Body of pancreas (tissue), 4 donors: ENCODE results near the gene HDAC11. TPM values are rescaled to one million over a fixed set of nuclear protein-coding genes. Genes with fewer than 3 reads are reported as not detected.

Experiments
- ATAC-seq: fragments of 150-250 bp; one replicate; pipeline ENCODE4 v1.9.1; 2016
- DNase-seq, 4 donors: peaks; one replicate each; pipeline ENCODE4 v3.0.0-alpha.2; 2019
- H3K27ac ChIP-seq, 4 donors: fragments of 200-600 bp; sonication (generic); 1 replicate in 3 of 4; 2 replicates in 1 of 4; pipeline versions ENCODE4 v1.5.1 to v1.6.1; 2016 to 2019; ENCODE audit warnings: mild to moderate bottlenecking in 1 of 4, mixed read lengths in 1 of 4, moderate library complexity in 1 of 4
- H3K27me3 ChIP-seq, 2 donors: fragments of 200-600 bp; sonication (generic); one replicate each; pipeline ENCODE4 v1.6.0; 2016; ENCODE audit warnings: mild to moderate bottlenecking in 1 of 2
- H3K36me3 ChIP-seq, 2 donors: fragments of 200-600 bp; sonication (generic); replicated peaks in 1 of 2; 2 replicates each; pipeline ENCODE4 v1.5.1; 2016; ENCODE audit warnings: low read depth in 2 of 2; ENCODE audit not compliant: insufficient read depth in 1 of 2
- H3K4me1 ChIP-seq: fragments of 200-600 bp; sonication (generic); one replicate; pipeline ENCODE4 v1.6.0; 2016
- H3K4me3 ChIP-seq, 2 donors: fragments of 200-600 bp; sonication (generic); 1 replicate in 1 of 2; 2 replicates in 1 of 2; pipeline ENCODE4 v1.5.1; 2016 to 2019
- H3K9me3 ChIP-seq, 3 donors: fragments of 200-600 bp; sonication (generic); 1 replicate in 2 of 3; 2 replicates in 1 of 3; pipeline ENCODE4 v1.5.1; 2016
- CTCF ChIP-seq, 7 experiments: fragments of 450-650 bp in 4 of 7; fragments of 200-600 bp in 3 of 7; sonication (generic) in 3 of 7; IDR thresholded peaks; one replicate each; pipeline ENCODE4 v1.5.1; 2016 to 2019; ENCODE audit warnings: antibody characterized with exemption in 7 of 7
- POLR2A ChIP-seq, 3 donors: fragments of 450-650 bp; IDR thresholded peaks; one replicate each; pipeline ENCODE4 v1.6.1; 2016; ENCODE audit warnings: antibody characterized with exemption in 3 of 3, mild to moderate bottlenecking in 2 of 3
- WGBS, 2 donors: methylation state at CpG; one replicate each; pipeline ENCODE4 v1.1.5; 2017; 5-methylcytosine and 5-hydroxymethylcytosine counted together
- intact Hi-C: fragments of 100-400 bp; cut with DNase I; formaldehyde crosslinking; loops from one replicate; pipeline ENCODE4 v1.15.1; 2023
- total RNA-seq, 2 donors: library from RNA; depleted of rRNA; stranded (reverse); fragments of >200 nt; gene quantifications; one replicate each; pipeline ENCODE4 v1.1.0, GENCODE V29; 2016

The HDAC11 gene
- total RNA-seq, 2 donors from 2014 or later: 13.8 to 45.4 TPM

- Histone ChIP-seq H3K9me3 (no peaks in the 10 kb centered on the region), H3K27ac (no peak overlapping the region), H3K4me3 (no peak overlapping the region), H3K27me3 (no peaks in the 10 kb centered on the region), H3K4me1 (no peaks in the 10 kb centered on the region), H3K36me3 (no peaks in the 10 kb centered on the region)
- DNase-seq (no peak), ATAC-seq (no peak)
- intact Hi-C loops: no loop called here
- TF ChIP-seq CTCF (IDR thresholded peaks at IDR 0.05) (no peak), POLR2A (IDR thresholded peaks at IDR 0.05) (no peak)
- 92 to 100% methylated on average over 1 of the region's 1 CpG for WGBS, 2 donors
Measured at GRCh38 chr3:13506239-13506638, 26.1 kb downstream of the HDAC11 start.

GRCh38 chr3:13506680-13507079 lies 26.6 kb downstream of the HDAC11 start:
- Histone ChIP-seq H3K9me3 (no peaks in the 10 kb centered on the region), H3K36me3 (no peaks in the 10 kb centered on the region), H3K27ac (no peak overlapping the region), H3K27me3 (no peaks in the 10 kb centered on the region), H3K4me3 (no peak overlapping the region), H3K4me1 (no peaks in the 10 kb centered on the region)
- WGBS, 2 donors: 62 to 77% methylated on average over 4 of the region's 4 CpGs
- TF ChIP-seq POLR2A (IDR thresholded peaks at IDR 0.05): no peak
- intact Hi-C loops: no loop called here
- DNase-seq (peak in 1 of 4 donors; percentile 10), ATAC-seq (no peak)

- WGBS, 2 donors: 64 to 79% methylated on average over 2 to 3 of the region's 3 CpGs
- no peaks in the 10 kb centered on the region for H3K36me3 ChIP-seq
- DNase-seq (no peak), ATAC-seq (no peak)
- H3K27ac ChIP-seq: no peak overlapping the region
- no peak for TF ChIP-seq CTCF (IDR thresholded peaks at IDR 0.05)
- TF ChIP-seq POLR2A (IDR thresholded peaks at IDR 0.05): no peak
- no peaks in the 10 kb centered on the region for H3K9me3 ChIP-seq
- no peak overlapping the region for H3K4me3 ChIP-seq
- H3K4me1 ChIP-seq: no peaks in the 10 kb centered on the region
- H3K27me3 ChIP-seq: no peaks in the 10 kb centered on the region
- intact Hi-C loops: no loop called here
Measured at GRCh38 chr3:13507247-13507569, 27.1 kb downstream of the HDAC11 start.

GRCh38 chr3:13507570-13508339 lies 27.6 kb downstream of the HDAC11 start:
- no peak overlapping the region for H3K27ac ChIP-seq
- no peak overlapping the region for H3K4me3 ChIP-seq
- no peaks in the 10 kb centered on the region for H3K36me3 ChIP-seq
- ATAC-seq (no peak), DNase-seq (peak in 1 of 4 donors; percentile 31)
- no peaks in the 10 kb centered on the region for H3K27me3 ChIP-seq
- intact Hi-C loops: no loop called here
- TF ChIP-seq CTCF (IDR thresholded peaks at IDR 0.05) (no peak), POLR2A (IDR thresholded peaks at IDR 0.05) (no peak)
- no peaks in the 10 kb centered on the region for H3K9me3 ChIP-seq
- no peaks in the 10 kb centered on the region for H3K4me1 ChIP-seq
- WGBS, 2 donors: 64 to 96% methylated on average over 8 to 20 of the region's 20 CpGs

GRCh38 chr3:13508496-13508895 lies 28.4 kb downstream of the HDAC11 start:
- no peaks in the 10 kb centered on the region for H3K4me1 ChIP-seq
- WGBS, 2 donors: 80 to 94% methylated on average over 2 to 8 of the region's 8 CpGs
- H3K4me3 ChIP-seq: no peak overlapping the region
- H3K27ac ChIP-seq: no peak overlapping the region
- H3K9me3 ChIP-seq: no peaks in the 10 kb centered on the region
- DNase-seq (peak in 1 of 4 donors; percentile 11), ATAC-seq (no peak)
- H3K27me3 ChIP-seq: no peaks in the 10 kb centered on the region
- no peaks in the 10 kb centered on the region for H3K36me3 ChIP-seq
- no peak for TF ChIP-seq POLR2A (IDR thresholded peaks at IDR 0.05)
- TF ChIP-seq CTCF (IDR thresholded peaks at IDR 0.05): no peak
- intact Hi-C loops: no loop called here
